H1 (cell line): ENCODE data around the gene GPR141. TPM values are rescaled to one million over a fixed set of nuclear protein-coding genes. Genes with fewer than 3 reads are reported as not detected.

ENCODE experiments used
- ASH2L ChIP-seq: fragments of 200-600, 300-600 bp; sonication (generic); IDR thresholded peaks from one replicate; pipeline ENCODE4 v1.7.1; 2017; ENCODE audit warnings: low read length
- CHD2 ChIP-seq: IDR thresholded peaks from 2 replicates; pipeline ENCODE4 v1.6.1; 2012; ENCODE audit warnings: low read length, improper control_type of control experiment
- FOSL1 ChIP-seq: IDR thresholded peaks from 2 replicates; pipeline ENCODE4 v1.6.1; 2011; ENCODE audit warnings: mild to moderate bottlenecking, low read depth, low read length, moderate library complexity; ENCODE audit not compliant: insufficient read depth
- PHF8 ChIP-seq: fragments of 200-600 bp; sonication (generic); conservative IDR thresholded peaks from 2 replicates; pipeline ENCODE4 v1.7.1; 2012; ENCODE audit warnings: low read depth, mild to moderate bottlenecking, inconsistent platforms, low read length, moderate library complexity
- polyA plus RNA-seq, 7 experiments: library from polyadenylated mRNA; depleted of rRNA in 3 of 7; stranded (reverse) in 5 of 7; unstranded in 2 of 7; fragments of >200 nt in 5 of 7; fragments of 200-250 nt in 2 of 7; gene quantifications; 1 replicate in 5 of 7; 2 replicates in 1 of 7; 4 replicates in 1 of 7; pipeline versions ENCODE4 v1.2.1 to v1.2.3, GENCODE V29; 2011 to 2013; ENCODE audit warnings: missing spikeins in 2 of 7, mixed read lengths in 2 of 7
- total RNA-seq: library from RNA; stranded (reverse); fragmentation: NEBNext Ultra II Directional; extraction: Animal tissue kit (Norgen Biotek cat#: 25700); gene quantifications from 2 replicates; pipeline ENCODE4 v1.2.1, GENCODE V29; 2021
- TF ChIP-seq, protein P1 (sequence below): IDR thresholded peaks from 2 replicates; pipeline ENCODE4 v1.6.1; 2012; ENCODE audit warnings: low read length, inconsistent platforms

GPR141 gene
- total and polyA plus RNA-seq, 2 of the 8 experiments (the other 6 are each of a cell fraction or from before 2014, with no cell fraction given) = 0.45 to 1.0 TPM

DNA sequence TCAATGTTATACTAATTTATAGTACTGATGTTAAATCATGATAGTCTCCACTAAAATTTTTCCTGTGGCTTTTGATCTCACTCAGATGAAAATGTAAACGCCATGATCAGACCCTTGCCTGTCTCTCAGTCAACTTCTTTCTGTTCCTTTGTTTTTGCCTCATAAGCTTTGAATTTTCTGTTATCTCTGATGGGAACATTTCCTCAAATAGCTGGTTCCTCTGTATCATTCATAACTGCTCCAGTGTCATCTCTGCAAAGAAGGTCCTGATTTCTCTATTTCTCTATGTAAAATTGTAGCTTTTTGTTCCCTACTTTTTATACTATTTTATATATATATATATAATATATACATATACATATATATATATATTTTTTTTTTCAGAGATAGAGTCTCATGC is 67.5 kb downstream of the GPR141 start (continued):
- TF ChIP-seq PHF8 (no peak), CHD2 (no peak), FOSL1 (no peak), ASH2L (no peak)
- TF ChIP-seq, protein P1, sequence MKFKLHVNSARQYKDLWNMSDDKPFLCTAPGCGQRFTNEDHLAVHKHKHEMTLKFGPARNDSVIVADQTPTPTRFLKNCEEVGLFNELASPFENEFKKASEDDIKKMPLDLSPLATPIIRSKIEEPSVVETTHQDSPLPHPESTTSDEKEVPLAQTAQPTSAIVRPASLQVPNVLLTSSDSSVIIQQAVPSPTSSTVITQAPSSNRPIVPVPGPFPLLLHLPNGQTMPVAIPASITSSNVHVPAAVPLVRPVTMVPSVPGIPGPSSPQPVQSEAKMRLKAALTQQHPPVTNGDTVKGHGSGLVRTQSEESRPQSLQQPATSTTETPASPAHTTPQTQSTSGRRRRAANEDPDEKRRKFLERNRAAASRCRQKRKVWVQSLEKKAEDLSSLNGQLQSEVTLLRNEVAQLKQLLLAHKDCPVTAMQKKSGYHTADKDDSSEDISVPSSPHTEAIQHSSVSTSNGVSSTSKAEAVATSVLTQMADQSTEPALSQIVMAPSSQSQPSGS = no peak
